ENCODE data around the gene GNB1.

GRCh38 chr1:1875932-1876331 is 15.0 kb downstream of the GNB1 start:
- no peak for TF ChIP-seq EZH2 (IDR thresholded peaks at IDR 0.05; ENCODE audit: borderline replicate concordance, low read depth, low read length, poor library complexity, severe bottlenecking)
- no peak for TF ChIP-seq CTCF (conservative IDR thresholded peaks at IDR 0.05; ENCODE audit: low read depth, low read length)
